HG02610 (cell line): ENCODE measurements around the gene PRAC1.

ENCODE experiments used
- ATAC-seq: cut with Tn5 transposase; IDR thresholded peaks from one replicate; pipeline ENCODE4 v1.9.1; 2021; ENCODE audit warnings: mild to moderate bottlenecking, moderate library complexity; ENCODE audit not compliant: unreplicated experiment

Gene PRAC1

GRCh38 chr17:48722201-48722907, at the start of gene PRAC1:
TSS of gene PRAC1 (minus strand) at chr17:48722518. CDS start at chr17:48722392, 126 bp downstream.
- no peak for ATAC-seq

- ATAC-seq = no peak
Observed at GRCh38 chr17:48770954-48771353, 48.6 kb upstream of the PRAC1 start.

- no peak for ATAC-seq
Observed at GRCh38 chr17:48769009-48769675, 46.8 kb upstream of the PRAC1 start.

DNA sequence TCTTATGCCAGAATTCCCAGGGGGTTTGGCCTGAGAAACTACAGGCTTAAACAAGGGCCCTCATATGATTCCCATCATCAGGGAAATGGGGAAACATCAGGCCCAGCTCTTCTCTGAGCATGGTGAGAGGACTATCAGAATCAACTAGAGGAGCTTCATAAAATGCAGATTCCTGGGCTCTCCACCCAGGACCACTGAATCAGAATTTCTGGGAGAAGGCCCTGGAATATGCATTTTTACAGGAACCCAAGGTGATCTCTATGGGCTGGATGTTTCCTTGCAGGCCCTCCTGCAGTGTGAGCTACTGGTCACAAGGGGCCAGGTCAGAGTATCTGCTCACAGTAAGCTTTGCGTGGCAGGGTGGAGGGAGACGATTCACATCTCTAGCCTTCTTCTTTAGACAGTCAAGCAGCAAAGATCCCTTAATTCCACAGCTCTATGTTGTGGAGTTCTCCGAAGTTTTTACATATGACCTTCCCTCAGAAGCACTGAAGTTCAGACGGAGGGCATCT, 45.0 kb upstream of the PRAC1 start:
- ATAC-seq = no peak

GRCh38 chr17:48761114-48761513, 38.8 kb upstream of the PRAC1 start:
- ATAC-seq = no peak

DNA sequence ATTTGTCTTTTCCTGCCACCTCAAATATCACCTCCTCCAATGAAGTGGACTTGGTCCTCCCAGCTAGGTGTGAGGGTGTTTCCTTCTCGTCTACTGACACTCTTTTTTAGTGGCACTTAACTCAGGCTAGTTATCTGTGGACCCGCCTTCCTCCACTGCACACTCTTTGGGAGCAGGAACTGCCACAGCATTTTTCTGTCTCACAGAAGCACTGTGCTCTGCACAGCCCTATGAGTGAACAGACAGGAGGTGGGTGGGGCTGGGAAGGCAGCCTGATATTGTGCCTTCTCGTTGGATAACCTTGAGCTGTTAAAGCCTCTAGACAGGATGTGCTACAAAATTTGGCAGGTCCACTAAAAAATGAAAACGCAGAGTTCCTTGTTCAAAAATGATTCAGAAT, 38.1 kb upstream of the PRAC1 start:
- no peak for ATAC-seq

GRCh38 chr17:48759288-48759687, 37.0 kb upstream of the PRAC1 start:
- ATAC-seq = no peak

DNA sequence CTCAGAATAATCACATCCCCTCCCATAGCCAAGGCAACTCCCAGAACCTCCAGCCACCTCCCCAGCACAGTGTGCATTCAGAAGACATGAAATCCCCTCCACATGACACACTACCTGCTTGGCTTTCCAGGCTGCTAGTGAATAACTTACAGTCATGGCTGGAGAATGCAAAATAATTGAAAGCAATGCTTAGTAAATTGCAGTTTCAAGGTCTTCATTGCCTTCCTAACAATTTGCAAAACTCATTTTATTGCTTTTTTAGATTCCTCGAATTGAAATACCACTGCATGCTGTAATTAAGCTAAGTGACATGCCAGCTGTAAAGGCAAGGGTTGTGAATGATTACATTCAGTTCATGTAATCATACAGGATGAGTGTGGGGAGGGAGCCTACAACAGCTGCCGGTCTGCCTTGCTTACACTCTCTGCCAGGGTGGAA, 35.2 kb upstream of the PRAC1 start:
- ATAC-seq = no peak

GRCh38 chr17:48756830-48757251, 34.5 kb upstream of the PRAC1 start:
- no peak for ATAC-seq

GRCh38 chr17:48755356-48755755, 33.0 kb upstream of the PRAC1 start:
- no peak for ATAC-seq

- ATAC-seq = no peak
Observed at GRCh38 chr17:48754500-48755261, 32.4 kb upstream of the PRAC1 start.

GRCh38 chr17:48753794-48754499, 31.6 kb upstream of the PRAC1 start:
- no peak for ATAC-seq

GRCh38 chr17:48752399-48753288, 30.3 kb upstream of the PRAC1 start:
- no peak for ATAC-seq

- ATAC-seq = no peak
Observed at GRCh38 chr17:48751733-48752398, 29.5 kb upstream of the PRAC1 start.

GRCh38 chr17:48751172-48751571, 28.9 kb upstream of the PRAC1 start:
- ATAC-seq = no peak

- no peak for ATAC-seq
Observed at GRCh38 chr17:48749621-48750553, 27.6 kb upstream of the PRAC1 start.

DNA sequence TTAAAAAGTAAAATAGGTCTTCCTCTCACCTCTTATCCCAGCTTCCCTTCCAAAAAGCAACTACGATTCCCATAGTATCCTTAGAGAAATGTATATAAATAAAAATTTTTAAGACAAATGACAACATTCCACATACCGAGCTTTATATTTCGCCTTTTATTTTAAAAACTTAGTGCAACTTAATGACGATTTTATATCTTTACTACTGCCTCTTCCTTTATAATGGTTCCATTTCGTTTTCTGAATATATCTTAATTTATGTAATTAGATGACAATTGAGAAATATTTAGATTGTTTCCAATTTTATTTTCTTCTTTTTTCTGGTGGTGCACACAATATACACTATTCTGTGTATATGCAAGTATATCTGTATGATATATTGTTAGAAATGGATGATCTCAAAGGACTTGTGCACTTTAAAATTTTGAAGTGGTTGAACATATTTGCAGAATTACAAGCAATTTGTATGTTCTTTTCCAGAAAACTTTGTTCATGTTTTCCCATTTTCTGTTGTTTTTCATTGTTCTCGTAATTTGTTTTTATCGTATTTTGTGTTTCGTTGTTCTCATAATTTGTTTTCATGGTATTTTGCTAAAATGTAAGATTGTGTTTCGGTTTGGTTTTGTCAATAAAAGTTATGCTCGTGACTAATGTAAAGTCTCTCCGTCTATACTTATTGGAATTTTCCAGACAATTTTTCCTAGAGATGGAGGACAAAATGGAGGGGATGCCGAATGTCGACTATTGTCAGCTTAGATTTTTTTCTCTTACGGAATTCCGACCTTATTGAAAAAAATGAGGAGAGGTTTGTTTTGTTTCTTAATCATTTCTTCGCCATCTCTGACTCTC, 26.6 kb upstream of the PRAC1 start:
- ATAC-seq = no peak
